CD14-positive monocyte (primary cell): Measurements from ENCODE around the gene CNOT6. TPM values are rescaled to one million over a fixed set of nuclear protein-coding genes. Genes with fewer than 3 reads are reported as not detected.

Experiments
- DNase-seq, 3 donors: peaks; one replicate each; pipeline ENCODE4 v3.0.0-alpha.2; 2011 to 2022
- H2AFZ ChIP-seq: 2 replicates; pipeline ENCODE4 v1.6.0; 2012; ENCODE audit warnings: mild to moderate bottlenecking, low read depth, low read length, inconsistent platforms; ENCODE audit not compliant: insufficient read depth, poor library complexity, severe bottlenecking
- H3K27ac ChIP-seq, 2 donors: 1 replicate in 1 of 2; 2 replicates in 1 of 2; pipeline ENCODE4 v1.5.1; 2012 to 2013; ENCODE audit warnings: low read length in 2 of 2, control low read depth in 1 of 2, inconsistent platforms in 1 of 2, low read depth in 1 of 2, mild to moderate bottlenecking in 1 of 2
- H3K27me3 ChIP-seq, 2 donors: one replicate each; pipeline versions ENCODE4 v1.6.0 to v1.6.1; 2011 to 2013; ENCODE audit warnings: low read length in 2 of 2; ENCODE audit not compliant: control insufficient read depth in 2 of 2, insufficient read depth in 2 of 2
- H3K36me3 ChIP-seq, 2 donors: replicated peaks in 1 of 2; 1 replicate in 1 of 2; 2 replicates in 1 of 2; pipeline versions ENCODE4 v1.5.1 to v1.6.1; 2012 to 2013; ENCODE audit warnings: low read length in 2 of 2, control low read depth in 1 of 2, inconsistent platforms in 1 of 2, mild to moderate bottlenecking in 1 of 2; ENCODE audit not compliant: insufficient read depth in 2 of 2, control insufficient read depth in 1 of 2
- H3K4me1 ChIP-seq, 2 donors: 1 replicate in 1 of 2; 2 replicates in 1 of 2; pipeline versions ENCODE4 v1.5.1 to v1.6.1; 2012 to 2013; ENCODE audit warnings: low read length in 2 of 2, control low read depth in 1 of 2, inconsistent platforms in 1 of 2, mild to moderate bottlenecking in 1 of 2, moderate library complexity in 1 of 2; ENCODE audit not compliant: insufficient read depth in 2 of 2, control insufficient read depth in 1 of 2
- H3K4me2 ChIP-seq: replicated peaks from 2 replicates; pipeline ENCODE3; 2012; ENCODE audit warnings: low read length, moderate library complexity, mild to moderate bottlenecking; ENCODE audit not compliant: poor library complexity, severe bottlenecking; ENCODE audit errors: extremely low read depth
- H3K4me3 ChIP-seq, 3 experiments: fragments of 200-600 bp in 1 of 3; sonication (generic) in 1 of 3; replicated peaks in 1 of 3; 1 replicate in 2 of 3; 2 replicates in 1 of 3; pipeline ENCODE4 v1.5.1; 2011 to 2013; ENCODE audit warnings: low read length in 3 of 3, mild to moderate bottlenecking in 3 of 3, control low read depth in 2 of 3, low read depth in 2 of 3, inconsistent platforms in 1 of 3, moderate library complexity in 1 of 3
- H3K79me2 ChIP-seq: 2 replicates; pipeline ENCODE4 v1.6.0; 2012; ENCODE audit warnings: mild to moderate bottlenecking, control low read depth, inconsistent platforms, low read length, moderate library complexity; ENCODE audit not compliant: insufficient read depth
- H3K9ac ChIP-seq: 2 replicates; pipeline ENCODE4 v1.6.0; 2017; ENCODE audit warnings: low read length, mild to moderate bottlenecking; ENCODE audit not compliant: insufficient read depth, poor library complexity, severe bottlenecking
- H3K9me3 ChIP-seq, 2 donors: replicated peaks in 1 of 2; 1 replicate in 1 of 2; 2 replicates in 1 of 2; pipeline versions ENCODE4 v1.5.1 to v1.6.1; 2012 to 2013; ENCODE audit warnings: low read length in 2 of 2, control low read depth in 1 of 2; ENCODE audit not compliant: control insufficient read depth in 1 of 2, insufficient read depth in 1 of 2
- H4K20me1 ChIP-seq: 2 replicates; pipeline ENCODE4 v1.6.0; 2012; ENCODE audit warnings: mild to moderate bottlenecking, low read length, control low read depth, moderate library complexity; ENCODE audit not compliant: insufficient read depth
- H3K27ac Mint-ChIP-seq, 7 donors: one replicate each; pipeline ENCODE4 v1.8.0; 2020; ENCODE audit warnings: mild to moderate bottlenecking in 7 of 7, mixed read lengths in 7 of 7, moderate library complexity in 6 of 7, inconsistent platforms in 2 of 7
- H3K27me3 Mint-ChIP-seq, 3 donors: one replicate each; pipeline ENCODE4 v1.8.0; 2021 to 2022; ENCODE audit warnings: low read depth in 3 of 3, mild to moderate bottlenecking in 3 of 3, mixed read lengths in 3 of 3, moderate library complexity in 3 of 3, inconsistent platforms in 1 of 3
- H3K36me3 Mint-ChIP-seq, 2 donors: one replicate each; pipeline ENCODE4 v1.8.0; 2020; ENCODE audit warnings: mixed read lengths in 2 of 2, inconsistent platforms in 1 of 2, mild to moderate bottlenecking in 1 of 2
- H3K4me1 Mint-ChIP-seq: one replicate; pipeline ENCODE4 v1.8.0; 2020; ENCODE audit warnings: mild to moderate bottlenecking, mixed read lengths
- H3K4me3 Mint-ChIP-seq, 2 donors: one replicate each; pipeline ENCODE4 v1.8.0; 2020; ENCODE audit warnings: mild to moderate bottlenecking in 2 of 2, mixed read lengths in 2 of 2, moderate library complexity in 1 of 2
- H3K9me3 Mint-ChIP-seq, 7 donors: one replicate each; pipeline ENCODE4 v1.8.0; 2020 to 2022; ENCODE audit warnings: mixed read lengths in 7 of 7, mild to moderate bottlenecking in 6 of 7, moderate library complexity in 6 of 7, inconsistent platforms in 2 of 7
- WGBS: methylation state at CpG from one replicate; pipeline ENCODE4 v1.1.5; 2013; ENCODE audit warnings: missing lambda C conversion rate; ENCODE audit not compliant: insufficient coverage; 5-methylcytosine and 5-hydroxymethylcytosine counted together
- intact Hi-C, 2 donors: fragments of 100-400 bp; cut with micrococcal nuclease; formaldehyde crosslinking; loops; one replicate each; pipeline versions ENCODE4 v1.15.0 to v1.15.1; 2023
- polyA plus RNA-seq, 3 donors: library from polyadenylated mRNA; depleted of rRNA in 1 of 3; unstranded in 2 of 3; stranded (reverse) in 1 of 3; fragments of 300-500 nt in 2 of 3; fragments of >200 nt in 1 of 3; fragmentation: Illumina TruSeq in 2 of 3; gene quantifications; 1 replicate in 2 of 3; 2 replicates in 1 of 3; pipeline ENCODE4 v1.2.3, GENCODE V29; 2012 to 2021
- TF ChIP-seq, protein P1 (sequence below): fragments of 200-600 bp; IDR thresholded peaks from one replicate; pipeline ENCODE4 v1.8.0; 2022; ENCODE audit warnings: antibody characterized with exemption, mild to moderate bottlenecking

Gene CNOT6
- polyA plus RNA-seq, 3 donors: 4.8 to 9.5 (median 7.7) TPM

DNA sequence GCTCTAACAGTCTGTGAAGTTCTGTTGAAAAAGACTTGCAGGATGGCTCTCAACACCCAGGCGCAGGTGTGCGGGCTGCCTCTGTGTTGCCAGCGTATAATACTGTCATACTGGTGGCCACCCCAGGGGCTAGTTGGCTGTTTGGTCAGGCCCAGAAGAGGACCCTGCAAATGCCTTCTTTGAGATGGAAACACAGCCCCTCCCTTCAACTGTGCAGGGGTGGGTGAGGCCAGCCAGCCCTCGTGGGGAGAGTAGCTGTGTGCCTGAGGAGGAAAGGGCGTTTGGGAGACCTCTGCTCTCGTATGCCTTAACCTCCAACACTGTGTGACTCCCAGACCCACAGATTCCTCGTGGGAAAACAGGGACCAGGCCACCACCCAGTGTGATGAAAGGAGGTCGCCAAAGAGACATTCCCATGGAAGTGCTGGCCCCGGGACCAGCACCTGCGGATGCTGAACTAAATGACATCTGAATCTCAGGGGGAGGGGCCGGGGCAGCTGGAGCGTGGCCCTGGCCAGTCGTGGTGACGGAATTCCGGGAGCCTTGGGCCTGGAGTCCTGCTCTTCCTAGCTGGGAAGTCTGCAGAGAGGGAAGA, 108.4 kb downstream of the CNOT6 start:
- no peaks in the 10 kb centered on the region for H3K79me2 ChIP-seq
- no peak overlapping the region for H2AFZ ChIP-seq
- no peak overlapping the region for H3K9ac ChIP-seq
- Mint-ChIP-seq H3K4me1 (no peaks in the 10 kb centered on the region), H3K27ac (no peak overlapping the region), H3K9me3 (peaks cover 0 to 2% (median 0%) of the 10 kb centered on the region in 7 donors), H3K4me3 (no peak overlapping the region), H3K27me3 (peaks cover 1 to 4% (median 3%) of the 10 kb centered on the region in 3 donors), H3K36me3 (no peaks in the 10 kb centered on the region)
- DNase-seq: no peak
- no peaks in the 10 kb centered on the region for H3K4me1 ChIP-seq
- no peak overlapping the region for H3K4me2 ChIP-seq
- no peaks in the 10 kb centered on the region for H4K20me1 ChIP-seq
- TF ChIP-seq, protein P1, sequence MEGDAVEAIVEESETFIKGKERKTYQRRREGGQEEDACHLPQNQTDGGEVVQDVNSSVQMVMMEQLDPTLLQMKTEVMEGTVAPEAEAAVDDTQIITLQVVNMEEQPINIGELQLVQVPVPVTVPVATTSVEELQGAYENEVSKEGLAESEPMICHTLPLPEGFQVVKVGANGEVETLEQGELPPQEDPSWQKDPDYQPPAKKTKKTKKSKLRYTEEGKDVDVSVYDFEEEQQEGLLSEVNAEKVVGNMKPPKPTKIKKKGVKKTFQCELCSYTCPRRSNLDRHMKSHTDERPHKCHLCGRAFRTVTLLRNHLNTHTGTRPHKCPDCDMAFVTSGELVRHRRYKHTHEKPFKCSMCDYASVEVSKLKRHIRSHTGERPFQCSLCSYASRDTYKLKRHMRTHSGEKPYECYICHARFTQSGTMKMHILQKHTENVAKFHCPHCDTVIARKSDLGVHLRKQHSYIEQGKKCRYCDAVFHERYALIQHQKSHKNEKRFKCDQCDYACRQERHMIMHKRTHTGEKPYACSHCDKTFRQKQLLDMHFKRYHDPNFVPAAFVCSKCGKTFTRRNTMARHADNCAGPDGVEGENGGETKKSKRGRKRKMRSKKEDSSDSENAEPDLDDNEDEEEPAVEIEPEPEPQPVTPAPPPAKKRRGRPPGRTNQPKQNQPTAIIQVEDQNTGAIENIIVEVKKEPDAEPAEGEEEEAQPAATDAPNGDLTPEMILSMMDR: no peak
- no peaks in the 10 kb centered on the region for H3K27me3 ChIP-seq
- H3K4me3 ChIP-seq: no peak overlapping the region
- intact Hi-C loops: no loop called here
- no peak overlapping the region for H3K27ac ChIP-seq
- H3K36me3 ChIP-seq: no peaks in the 10 kb centered on the region
- H3K9me3 ChIP-seq: no peaks in the 10 kb centered on the region
- WGBS: 94% methylated on average over 13 of the region's 15 CpGs

DNA sequence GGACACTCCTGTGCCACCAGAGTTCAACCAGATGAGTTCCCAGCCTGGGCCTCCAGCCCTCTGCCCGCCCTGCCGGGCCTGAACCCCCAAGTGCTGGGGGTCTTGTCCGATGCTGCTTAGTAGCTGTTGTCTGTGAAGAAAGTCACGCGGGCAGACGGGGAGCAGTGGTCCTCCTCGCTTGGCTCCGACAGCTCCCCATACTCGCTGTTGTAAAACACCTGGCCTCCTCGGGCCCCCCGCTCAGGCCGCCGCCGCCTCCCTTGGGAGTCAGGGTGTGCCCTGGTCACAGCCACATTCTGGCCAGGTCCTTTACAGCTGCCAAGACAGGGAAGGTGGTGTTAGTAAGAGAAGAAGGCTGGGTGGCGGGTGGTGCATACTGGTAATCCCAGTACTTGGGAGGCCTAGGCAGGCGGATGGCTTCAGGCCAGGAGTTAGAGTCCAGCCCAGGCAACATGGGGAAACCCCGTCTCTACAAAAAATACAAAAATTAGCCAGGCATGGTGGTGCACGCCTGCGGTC, 109.0 kb downstream of the CNOT6 start:
- Mint-ChIP-seq H3K27ac (no peak overlapping the region), H3K9me3 (peaks cover 0 to 2% (median 0%) of the 10 kb centered on the region in 7 donors), H3K36me3 (no peaks in the 10 kb centered on the region), H3K4me1 (no peaks in the 10 kb centered on the region), H3K4me3 (no peak overlapping the region), H3K27me3 (peaks cover 2 to 4% (median 3%) of the 10 kb centered on the region in 3 donors)
- H3K79me2 ChIP-seq: no peaks in the 10 kb centered on the region
- no peaks in the 10 kb centered on the region for H4K20me1 ChIP-seq
- H2AFZ ChIP-seq: no peak overlapping the region
- no peak overlapping the region for H3K27ac ChIP-seq
- no peak overlapping the region for H3K9ac ChIP-seq
- no peaks in the 10 kb centered on the region for H3K27me3 ChIP-seq
- no peaks in the 10 kb centered on the region for H3K9me3 ChIP-seq
- TF ChIP-seq, protein P1: no peak
- H3K4me1 ChIP-seq: no peaks in the 10 kb centered on the region
- H3K36me3 ChIP-seq: no peaks in the 10 kb centered on the region
- H3K4me3 ChIP-seq: no peak overlapping the region
- no peak for DNase-seq
- no peak overlapping the region for H3K4me2 ChIP-seq
- 93% methylated on average over 17 of the region's 19 CpGs for WGBS
- intact Hi-C loops: no loop called here
